GM19043 (cell line): Measurements from ENCODE around the gene ZNF318.
"Not testable (repeated sequence)": the region's sequence is repeated elsewhere in the genome, so short reads cannot be mapped to it uniquely, and the experiment has no call there.

Experiments
- ATAC-seq: cut with Tn5 transposase; IDR thresholded peaks from one replicate; pipeline ENCODE4 v1.9.1; 2021; ENCODE audit warnings: low read depth; ENCODE audit not compliant: unreplicated experiment

ZNF318 gene

GRCh38 chr6:43347021-43347420 is 22.4 kb downstream of the ZNF318 start:
- no peak for ATAC-seq

DNA sequence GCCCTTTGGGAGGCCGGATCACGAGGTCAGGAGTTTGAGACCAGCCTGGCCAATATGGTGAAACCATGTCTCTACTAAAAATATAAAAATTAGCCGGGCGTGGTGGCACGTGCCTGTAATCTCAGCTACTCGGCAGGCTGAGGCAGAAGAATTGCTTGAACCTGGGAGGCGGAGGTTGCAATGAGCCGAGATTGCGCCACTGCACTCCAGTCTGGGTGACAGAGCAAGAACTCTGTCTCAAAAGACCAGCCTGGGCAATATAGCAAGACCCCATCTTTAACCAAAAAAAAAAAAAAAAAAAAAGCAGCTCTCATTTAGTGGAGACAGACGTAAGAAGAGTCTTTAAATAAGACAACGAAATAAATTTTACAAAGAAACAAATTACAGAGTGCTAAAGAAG is 23.2 kb downstream of the ZNF318 start:
- ATAC-seq, result not testable (repeated sequence)

- ATAC-seq, result peak; percentile 83
These were observed 30.3 kb downstream of the ZNF318 start for GRCh38 chr6:43339168-43339567.

DNA sequence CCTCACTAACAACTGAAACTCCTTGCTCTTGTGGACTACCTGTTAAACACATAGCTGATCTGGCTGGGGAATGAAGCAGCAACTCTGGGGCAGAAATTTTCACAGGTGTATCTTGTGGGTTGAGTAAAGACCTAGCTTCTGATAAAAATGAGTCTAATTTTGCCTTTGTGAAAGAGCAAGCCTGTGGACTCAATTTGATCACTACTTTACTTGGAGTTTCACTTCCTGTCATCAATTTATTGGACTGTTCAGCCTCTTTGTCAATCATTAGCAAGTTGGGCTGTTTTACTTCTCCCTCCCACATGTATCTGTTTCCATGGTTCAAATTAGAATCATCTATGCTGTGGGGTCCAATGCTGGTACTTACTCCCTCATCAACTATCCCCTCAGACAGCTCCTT is 31.2 kb downstream of the ZNF318 start:
- ATAC-seq, result peak; percentile 54

GRCh38 chr6:43336382-43336781 is 33.1 kb downstream of the ZNF318 start:
- no peak for ATAC-seq

DNA sequence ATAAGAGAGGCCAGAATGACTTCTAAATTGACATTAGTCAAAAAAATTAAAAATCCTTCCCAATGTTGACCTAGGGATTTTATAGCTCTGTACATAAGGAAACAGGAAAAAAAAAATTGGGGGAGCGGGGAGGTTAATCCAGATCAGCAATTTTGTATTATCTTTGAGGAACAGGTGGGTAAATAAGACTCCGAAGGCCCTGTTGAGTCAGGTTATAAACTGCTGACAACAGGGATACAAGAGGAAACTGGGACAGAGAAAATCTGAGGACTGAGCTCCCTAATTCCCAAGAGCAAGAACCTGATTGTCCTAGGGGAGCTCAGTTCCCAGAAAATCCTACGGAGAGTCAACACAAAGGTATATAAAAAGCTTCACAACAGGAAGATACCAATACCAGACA is 34.0 kb downstream of the ZNF318 start:
- no peak for ATAC-seq

DNA sequence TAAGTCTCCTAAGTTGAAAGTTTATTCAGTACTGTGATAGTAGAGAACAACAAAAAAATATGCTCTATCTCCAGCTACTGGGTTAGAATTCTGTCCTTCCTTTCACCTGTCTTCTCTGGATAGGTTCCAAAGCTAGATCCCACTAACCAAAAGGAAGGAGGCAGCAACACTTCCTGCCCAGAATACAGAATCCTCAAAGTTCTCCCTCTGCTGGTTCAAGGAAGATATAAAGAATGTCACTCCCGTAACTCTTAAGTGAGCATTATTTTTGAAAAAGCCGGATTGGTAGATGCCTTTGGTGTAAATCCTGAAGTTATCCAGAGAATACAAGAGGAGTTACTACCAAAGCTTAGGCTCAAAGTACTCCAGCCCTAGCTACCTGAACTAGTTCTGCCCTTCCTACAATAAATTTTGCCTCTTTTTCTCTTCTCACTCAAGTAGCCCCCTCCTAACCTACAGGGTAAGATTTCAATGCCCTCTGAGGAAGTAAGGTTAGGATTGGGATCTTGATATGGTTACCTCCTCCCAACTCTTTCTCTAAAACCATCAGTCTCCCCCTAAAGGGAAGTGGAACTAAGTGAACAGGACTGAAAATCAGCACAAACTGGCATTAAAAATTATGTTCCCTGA is 34.9 kb downstream of the ZNF318 start:
- ATAC-seq, result no peak

GRCh38 chr6:43331891-43332290 is 37.6 kb downstream of the ZNF318 start:
- ATAC-seq, result no peak

GRCh38 chr6:43331470-43331869 is 38.0 kb downstream of the ZNF318 start:
- no peak for ATAC-seq

- ATAC-seq, result no peak
These were observed 40.9 kb downstream of the ZNF318 start for GRCh38 chr6:43328528-43328927.

GRCh38 chr6:43325876-43326275 is 43.6 kb downstream of the ZNF318 start:
- ATAC-seq, result no peak

- ATAC-seq, result no peak
These were observed 51.4 kb downstream of the ZNF318 start for GRCh38 chr6:43318011-43318410.

GRCh38 chr6:43313813-43314212 is 55.6 kb downstream of the ZNF318 start:
- ATAC-seq, result no peak

DNA sequence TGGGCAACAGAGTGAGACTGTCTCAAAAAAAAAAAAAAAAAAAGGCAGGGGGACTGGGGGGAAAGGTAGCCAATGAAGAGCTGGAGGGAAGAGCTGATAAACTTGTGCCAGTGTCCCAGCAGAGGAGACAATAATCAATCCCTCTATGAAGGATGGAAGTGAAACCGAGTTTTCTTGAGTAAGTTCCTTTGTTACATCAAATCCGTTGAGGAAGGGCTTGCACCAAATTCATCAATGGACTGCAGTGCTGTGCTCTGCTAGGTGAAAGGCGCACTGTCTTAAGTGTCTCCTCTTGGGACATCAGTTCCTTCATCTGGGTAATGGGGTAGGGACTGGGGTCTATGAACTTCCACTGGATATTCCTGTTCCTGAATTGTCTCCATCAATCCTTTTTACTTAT is 57.8 kb downstream of the ZNF318 start:
- no peak for ATAC-seq

GRCh38 chr6:43310624-43311023 is 58.8 kb downstream of the ZNF318 start:
- no peak for ATAC-seq

DNA sequence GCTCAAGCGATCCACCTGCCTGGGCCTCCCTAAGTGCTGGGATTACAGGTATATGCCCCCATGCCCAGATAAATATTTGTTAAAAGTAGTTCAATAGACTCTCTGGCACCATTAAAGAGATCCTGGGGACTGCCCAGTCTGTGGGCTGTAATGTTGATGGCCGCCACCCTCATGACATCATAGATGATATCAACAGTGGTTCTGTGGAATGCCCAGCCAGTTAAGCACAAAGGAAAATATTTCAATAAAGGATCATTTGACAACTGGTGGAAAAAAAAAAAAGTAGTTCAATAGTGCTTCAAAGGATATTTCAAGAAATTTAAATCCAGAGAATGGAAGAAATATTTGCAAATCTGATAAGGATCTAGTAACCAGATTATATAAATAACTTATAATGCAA is 59.3 kb downstream of the ZNF318 start:
- no peak for ATAC-seq

DNA sequence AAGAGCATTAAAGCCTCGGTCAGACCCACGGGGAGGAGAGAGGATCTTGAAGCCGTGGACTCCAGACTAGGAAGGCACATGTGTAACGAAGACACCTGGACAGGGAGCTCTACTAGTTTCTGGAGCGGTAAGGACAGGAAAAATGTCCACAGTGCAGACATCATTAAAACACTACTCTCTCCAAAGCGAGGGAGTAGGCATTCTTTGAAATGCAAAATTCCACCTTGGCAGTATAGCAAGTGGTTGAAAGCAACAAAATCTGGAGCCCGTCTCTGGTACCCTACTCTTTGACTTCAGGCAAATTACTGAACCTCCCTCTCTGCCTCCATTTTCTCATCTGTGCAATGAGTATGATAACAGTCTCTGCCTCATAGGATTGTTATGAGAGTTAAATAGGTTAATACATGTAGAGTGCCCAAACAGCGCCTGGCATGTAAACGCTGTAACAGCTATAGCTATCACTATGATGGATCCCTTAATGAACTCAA is 60.4 kb downstream of the ZNF318 start:
- no peak for ATAC-seq

- peak; percentile 57 for ATAC-seq
These were observed 61.1 kb downstream of the ZNF318 start, which contains the start of gene CRIP3 for GRCh38 chr6:43308101-43308989. TSS of gene CRIP3 (minus strand) at chr6:43308826. CDS start at chr6:43308792, 34 bp downstream.

DNA sequence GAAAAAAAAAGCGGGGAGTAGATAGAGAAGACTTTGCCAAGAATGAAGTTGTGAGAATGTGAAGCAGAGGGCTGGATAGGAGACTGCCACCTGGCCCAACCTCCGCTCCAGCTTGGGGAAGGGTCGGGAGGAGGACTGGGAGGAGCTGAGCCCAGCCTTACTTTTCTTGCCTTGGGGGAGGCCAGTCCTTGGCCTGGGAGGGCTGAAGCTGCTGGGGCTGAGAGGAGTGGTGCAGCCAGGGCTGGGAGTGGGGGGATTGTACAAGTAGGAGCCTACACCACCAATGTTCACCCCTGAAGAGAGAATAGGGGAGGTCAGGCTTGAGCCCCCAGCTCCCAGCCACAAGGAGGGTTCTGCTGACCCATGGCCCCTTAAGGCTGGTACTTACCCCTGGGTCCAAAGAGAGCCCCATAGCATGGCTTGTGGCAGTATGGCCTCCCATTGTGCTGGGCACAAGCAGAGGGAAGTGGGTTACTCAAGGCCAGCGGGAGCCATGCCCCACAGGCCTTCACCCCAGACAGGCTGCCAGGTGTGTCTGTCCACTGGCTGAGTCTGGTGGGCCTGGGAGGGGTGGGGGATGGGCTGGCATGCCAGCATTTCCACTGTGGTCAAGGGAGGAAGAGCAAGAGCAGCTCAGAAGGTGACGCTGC is 61.9 kb downstream of the ZNF318 start:
- ATAC-seq, result no peak

DNA sequence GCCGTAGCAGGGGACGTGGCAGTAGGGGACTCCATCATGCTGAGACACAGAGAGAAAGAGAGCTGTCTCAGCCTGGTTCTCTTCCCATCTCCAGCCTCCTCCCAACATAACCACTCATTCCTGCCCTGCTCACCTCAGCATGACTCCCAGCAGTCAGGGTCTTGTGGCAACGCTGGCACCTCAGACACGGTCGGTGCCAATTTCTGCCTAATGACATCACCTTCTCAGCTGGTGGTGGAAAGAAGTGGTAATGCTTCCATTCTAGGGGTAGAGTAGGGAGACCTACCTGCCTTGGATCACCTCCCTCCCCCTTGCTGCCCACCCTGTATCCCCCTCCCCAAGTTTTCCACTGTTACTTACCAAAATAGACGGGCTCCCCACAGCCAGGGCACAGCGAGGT is 63.4 kb downstream of the ZNF318 start:
- ATAC-seq, result no peak

DNA sequence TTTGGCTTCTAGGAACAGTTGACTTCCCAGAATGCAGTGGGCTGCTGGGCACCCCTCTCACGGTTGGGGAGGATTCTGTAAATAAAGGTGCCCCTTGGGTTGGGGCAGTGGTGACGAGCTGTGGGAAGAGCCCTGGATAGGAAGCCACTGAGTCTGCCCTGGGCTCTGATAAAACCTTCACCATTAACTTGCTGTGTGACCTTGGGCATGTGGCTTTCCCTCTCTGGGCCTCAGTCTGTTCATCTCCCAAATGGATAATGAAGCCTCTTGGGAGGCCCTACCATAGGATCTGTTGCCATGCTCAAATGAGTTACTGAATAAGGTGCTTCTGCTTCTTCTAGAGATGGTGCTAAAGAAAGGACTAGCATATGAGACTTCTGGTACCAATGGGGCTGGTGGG is 64.6 kb downstream of the ZNF318 start:
- ATAC-seq, result no peak
